ENCODE measurements around the gene SMIM24. TPM values are rescaled to one million over a fixed set of nuclear protein-coding genes. Genes with fewer than 3 reads are reported as not detected.
A peak's percentile ranks its signal among the peaks of the same experiment; 100 is the strongest.

SMIM24 gene
- total RNA-seq, 4 donors from 2014 or later, result 18.7 to 100 (median 85.5) TPM

GRCh38 chr19:3469638-3470499, 10.5 kb downstream of the SMIM24 start:
- WGBS, 2 donors (ENCODE audit: low coverage in 1 of 2), result 51 to 80% methylated on average over 1 to 13 of the region's 14 CpGs

GRCh38 chr19:3468211-3468610, 12.1 kb downstream of the SMIM24 start:
- Histone ChIP-seq H3K36me3 (peaks cover 0 to 9% (median 0%) of the 10 kb centered on the region in 4 donors), H3K9me3 (no peaks in the 10 kb centered on the region), H3K27ac (peak overlapping the region in 1 of 4 donors; percentile 82), H3K4me1 (peaks cover 0 to 30% (median 12%) of the 10 kb centered on the region in 4 donors), H3K27me3 (no peaks in the 10 kb centered on the region), H3K4me3 (no peak overlapping the region)
- whole genome bisulfite sequencing, 2 donors (ENCODE audit: low coverage in 1 of 2), result 79% methylated on average over 3 of the region's 3 CpGs; no CpG with 5 or more reads in 1 of the 2 donors
- TF ChIP-seq CTCF (IDR thresholded peaks at IDR 0.05), result no peak
- no peak for TF ChIP-seq POLR2AphosphoS5 (IDR thresholded peaks at IDR 0.05)
- TF ChIP-seq EP300 (IDR thresholded peaks at IDR 0.05; ENCODE audit: low read depth), result no peak
- TF ChIP-seq POLR2A (IDR thresholded peaks at IDR 0.05), result no peak
- in situ Hi-C loops (cut with MboI; ENCODE audit: low pct_ligation_motif_present in 1 of 4, low pct_unique_long_range_greater_than_20kb in 1 of 4, low sequenced_read_pairs in 3 of 4) (no loop called here), intact Hi-C loops (cut with DNase I; ENCODE audit: low total_unique reads) (no loop called here)
- DNase-seq, result no peak

More at GRCh38 chr19:3469638-3470499, 10.5 kb downstream of the SMIM24 start:
- Histone ChIP-seq H3K4me3 (no peak overlapping the region), H3K4me1 (peaks cover 10 to 40% (median 19%) of the 10 kb centered on the region in 4 donors), H3K9me3 (no peaks in the 10 kb centered on the region), H3K27ac (peak overlapping the region in 3 of 4 donors; percentile 17 to 58 (median 26)), H3K36me3 (no peaks in the 10 kb centered on the region), H3K27me3 (no peaks in the 10 kb centered on the region)
- intact Hi-C loops (cut with DNase I; ENCODE audit: low total_unique reads) (loop anchor here (5.0 kb wide), 1 partner anchor 163 kb away; no protein-coding TSS in a partner anchor), in situ Hi-C loops (cut with MboI; ENCODE audit: low pct_ligation_motif_present in 1 of 4, low pct_unique_long_range_greater_than_20kb in 1 of 4, low sequenced_read_pairs in 3 of 4) (loop anchor here in 3 of 4 donors (5.0 to 10.0 kb wide), 2 partner anchors 145 to 148 kb away; no protein-coding TSS in a partner anchor)
- TF ChIP-seq POLR2AphosphoS5 (IDR thresholded peaks at IDR 0.05) (peak in 1 of 3 donors; percentile 16), POLR2A (IDR thresholded peaks at IDR 0.05) (no peak)
- no peak for DNase-seq

- H3K27me3 ChIP-seq, result no peaks in the 10 kb centered on the region
- TF ChIP-seq CTCF (IDR thresholded peaks at IDR 0.05), result no peak
- peaks cover 0 to 14% (median 3%) of the 10 kb centered on the region in 4 donors for H3K36me3 ChIP-seq
- 91% methylated on average over 10 of the region's 10 CpGs; no CpG with 5 or more reads in 1 of the 2 donors for WGBS, 2 donors (ENCODE audit: low coverage in 1 of 2)
- in situ Hi-C loops (cut with MboI; ENCODE audit: low pct_ligation_motif_present in 1 of 4, low pct_unique_long_range_greater_than_20kb in 1 of 4, low sequenced_read_pairs in 3 of 4) (no loop called here), intact Hi-C loops (cut with DNase I; ENCODE audit: low total_unique reads) (no loop called here)
- no peak overlapping the region for H3K4me3 ChIP-seq
- peak overlapping the region in 2 of 4 donors; percentile 75 to 82 for H3K27ac ChIP-seq
- peaks cover 0 to 30% (median 11%) of the 10 kb centered on the region in 4 donors for H3K4me1 ChIP-seq
- DNase-seq, result no peak
- H3K9me3 ChIP-seq, result no peaks in the 10 kb centered on the region
Observed at GRCh38 chr19:3467437-3468198, 12.7 kb downstream of the SMIM24 start.

GRCh38 chr19:3466635-3467034, 13.7 kb downstream of the SMIM24 start:
- in situ Hi-C loops (cut with MboI; ENCODE audit: low pct_ligation_motif_present in 1 of 4, low pct_unique_long_range_greater_than_20kb in 1 of 4, low sequenced_read_pairs in 3 of 4), result no loop called here
- Histone ChIP-seq H3K27ac (peak overlapping the region; percentile 34 to 82 (median 72)), H3K27me3 (no peaks in the 10 kb centered on the region), H3K4me3 (no peak overlapping the region), H3K36me3 (peaks cover 0 to 14% (median 3%) of the 10 kb centered on the region in 4 donors), H3K9me3 (no peaks in the 10 kb centered on the region), H3K4me1 (peaks cover 0 to 25% (median 10%) of the 10 kb centered on the region in 4 donors)
- WGBS, 2 donors (ENCODE audit: low coverage in 1 of 2), result 66% methylated on average over 9 of the region's 9 CpGs; no CpG with 5 or more reads in 1 of the 2 donors
- intact Hi-C loops (cut with DNase I; ENCODE audit: low total_unique reads), result no loop called here
- no peak for TF ChIP-seq EP300 (IDR thresholded peaks at IDR 0.05; ENCODE audit: low read depth)
- TF ChIP-seq POLR2AphosphoS5 (IDR thresholded peaks at IDR 0.05), result peak in 1 of 3 donors; percentile 5
- DNase-seq, result no peak

Data from transverse colon (tissue), 4 donors.